Endodermal cell (in vitro differentiated cells): Measurements from ENCODE around the gene MRPS22. TPM values are rescaled to one million over a fixed set of nuclear protein-coding genes. Genes with fewer than 3 reads are reported as not detected.
"Not testable (repeated sequence)": the region's sequence is repeated elsewhere in the genome, so short reads cannot be mapped to it uniquely, and the experiment has no call there.

ENCODE experiments used
- DNase-seq: peaks from one replicate; pipeline ENCODE4 v3.0.0-alpha.2; 2017
- H3K27ac ChIP-seq: 2 replicates; pipeline ENCODE4 v1.5.1; 2013; ENCODE audit warnings: mild to moderate bottlenecking, low read depth, low read length, moderate library complexity
- H3K27me3 ChIP-seq: 2 replicates; pipeline ENCODE4 v1.6.1; 2013; ENCODE audit warnings: mild to moderate bottlenecking, low read length, moderate library complexity; ENCODE audit not compliant: insufficient read depth, control insufficient read depth, poor library complexity, severe bottlenecking
- H3K36me3 ChIP-seq: 2 replicates; pipeline ENCODE4 v1.7.0; 2013; ENCODE audit warnings: mild to moderate bottlenecking, low read length, moderate library complexity; ENCODE audit not compliant: control insufficient read depth, insufficient read depth
- H3K4me1 ChIP-seq: one replicate; pipeline ENCODE4 v1.7.0; 2013; ENCODE audit warnings: low read length; ENCODE audit not compliant: control insufficient read depth, insufficient read depth
- H3K4me3 ChIP-seq: 2 replicates; pipeline ENCODE4 v1.5.1; 2013; ENCODE audit warnings: mild to moderate bottlenecking, low read length, moderate library complexity
- H3K9ac ChIP-seq: 2 replicates; pipeline ENCODE4 v1.6.1; 2013; ENCODE audit warnings: mild to moderate bottlenecking, low read length, moderate library complexity; ENCODE audit not compliant: poor library complexity, severe bottlenecking; ENCODE audit errors: extremely low read depth
- H3K9me3 ChIP-seq: 2 replicates; pipeline ENCODE4 v1.6.1; 2013; ENCODE audit warnings: mild to moderate bottlenecking, low read length, moderate library complexity; ENCODE audit not compliant: control insufficient read depth
- H3K27ac Mint-ChIP-seq: 2 replicates; pipeline ENCODE4 v1.8.0; 2020; ENCODE audit warnings: mixed read lengths
- H3K27me3 Mint-ChIP-seq: 2 replicates; pipeline ENCODE4 v1.8.0; 2021; ENCODE audit warnings: mild to moderate bottlenecking, mixed read lengths; ENCODE audit not compliant: insufficient read depth
- H3K36me3 Mint-ChIP-seq: 2 replicates; pipeline ENCODE4 v1.8.0; 2020; ENCODE audit warnings: low read depth, mixed read lengths
- H3K4me1 Mint-ChIP-seq: 2 replicates; pipeline ENCODE4 v1.8.0; 2020; ENCODE audit warnings: mixed read lengths
- H3K4me3 Mint-ChIP-seq: 2 replicates; pipeline ENCODE4 v1.8.0; 2020; ENCODE audit warnings: mild to moderate bottlenecking, moderate library complexity, mixed read lengths
- H3K9me3 Mint-ChIP-seq: 2 replicates; pipeline ENCODE4 v1.8.0; 2020; ENCODE audit warnings: mild to moderate bottlenecking, mixed read lengths
- CTCF ChIP-seq: fragments of 200-600 bp; sonication (generic); conservative IDR thresholded peaks from 2 replicates; pipeline ENCODE4 v1.5.0; 2021; ENCODE audit warnings: antibody characterized with exemption, mild to moderate bottlenecking
- WGBS, 2 experiments: methylation state at CpG; one replicate each; pipeline versions ENCODE4 v1.1.5 to v1.1.7; 2013; ENCODE audit warnings: missing lambda C conversion rate in 2 of 2, mixed read lengths in 1 of 2; ENCODE audit not compliant: insufficient coverage in 1 of 2, insufficient read length in 1 of 2; 5-methylcytosine and 5-hydroxymethylcytosine counted together
- total RNA-seq, 2 donors: library from RNA; stranded (reverse); fragmentation: NEBNext Ultra II Directional in 1 of 2; extraction: Animal tissue kit (Norgen Biotek cat#: 25700) in 1 of 2; gene quantifications; 2 replicates in 1 of 2; 3 replicates in 1 of 2; pipeline ENCODE4 v1.2.1, GENCODE V29; 2021

Gene MRPS22
- total RNA-seq, 2 donors from 2014 or later = 34.8 to 38.7 TPM

DNA sequence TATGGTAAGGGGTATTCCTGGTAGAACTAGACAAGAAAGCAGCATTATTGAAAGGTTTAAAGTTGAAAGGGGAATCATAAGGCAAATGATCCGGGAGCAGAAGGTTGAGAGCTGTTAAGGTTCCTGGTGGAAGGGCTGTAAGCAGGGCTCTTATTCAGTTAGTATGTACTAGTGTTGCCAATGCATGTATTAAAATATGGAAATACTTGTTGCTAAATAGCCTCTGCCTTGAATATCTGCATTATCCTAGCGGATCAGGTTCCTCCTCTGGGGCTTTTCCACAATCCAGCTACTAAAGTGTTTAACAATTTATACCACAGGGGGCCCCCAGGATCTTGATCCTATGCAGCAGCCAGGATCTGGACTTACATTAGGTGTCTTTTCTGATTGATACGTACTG is 52.9 kb downstream of the MRPS22 start:
- no peaks in the 10 kb centered on the region for H3K36me3 ChIP-seq
- Mint-ChIP-seq H3K27me3 (no peaks in the 10 kb centered on the region), H3K36me3 (peaks cover 2% of the 10 kb centered on the region), H3K27ac (no peak overlapping the region), H3K4me1 (peaks cover 8% of the 10 kb centered on the region), H3K9me3 (peaks cover 12% of the 10 kb centered on the region), H3K4me3 (no peak overlapping the region)
- no peak overlapping the region for H3K27ac ChIP-seq
- H3K27me3 ChIP-seq = no peaks in the 10 kb centered on the region
- WGBS, 2 experiments = 84 to 95% methylated on average over 3 of the region's 3 CpGs
- DNase-seq = no peak
- H3K9me3 ChIP-seq = no peaks in the 10 kb centered on the region
- TF ChIP-seq CTCF = no peak
- H3K4me3 ChIP-seq = no peak overlapping the region
- H3K9ac ChIP-seq = no peak overlapping the region
- H3K4me1 ChIP-seq = peaks cover 3% of the 10 kb centered on the region

GRCh38 chr3:139401155-139401554 is 57.3 kb downstream of the MRPS22 start:
- Histone ChIP-seq H3K4me3 (peak overlapping the region; percentile 49), H3K9me3 (peaks cover 34% of the 10 kb centered on the region)
- H3K27me3 Mint-ChIP-seq, H3K27me3 ChIP-seq, H3K4me1 Mint-ChIP-seq, H3K4me1 ChIP-seq, H3K36me3 ChIP-seq, H3K27ac Mint-ChIP-seq, H3K27ac ChIP-seq, DNase-seq, H3K4me3 Mint-ChIP-seq, H3K9ac ChIP-seq: not testable (repeated sequence)
- Mint-ChIP-seq H3K9me3 (peaks cover 56% of the 10 kb centered on the region), H3K36me3 (peaks cover 35% of the 10 kb centered on the region)
- WGBS, 2 experiments = 95% methylated on average over 2 of the region's 2 CpGs; no CpG with 5 or more reads in 1 of the 2 experiments

Other genes starting within 250 kb of the MRPS22 start
- gene COPB2, start 45.6 kb downstream of the MRPS22 start, total RNA-seq = 100 to 1,000 TPM; 161 to 184 TPM
- gene RBP2, start 132.5 kb downstream of the MRPS22 start, total RNA-seq = not detected
- 10 to 100 TPM; 77.9 to 80.6 TPM for gene RBP1, start 195.7 kb downstream of the MRPS22 start, total RNA-seq